Activated CD8-positive, alpha-beta T cell treated with anti-CD3 and anti-CD28 coated beads for 36 hours (primary cell): ENCODE measurements around the gene IL25. TPM values are rescaled to one million over a fixed set of nuclear protein-coding genes. Genes with fewer than 3 reads are reported as not detected.

Experiments used
- microRNA-seq: library from miRNA; unstranded; fragments of <30 nt; microRNA quantifications from one replicate; pipeline ENCODE4 v1.2.0, GENCODE V29; 2022; ENCODE audit warnings: borderline microRNAs expressed, borderline replicate concordance
- total RNA-seq, 2 experiments: library from RNA; stranded (reverse); gene quantifications; one replicate each; pipeline ENCODE4 v1.2.3, GENCODE V29; 2021

The IL25 gene
- total RNA-seq, 2 experiments from 2014 or later, result not detected

Small RNAs within 50 kb of the gene (microRNA-seq; reads per million reads assigned to microRNA genes)
- gene MIR208A (not detected), gene MIR208B (not detected)

Other genes with a start within 250 kb of the IL25 start
- gene SLC7A8, start 189.1 kb upstream of the IL25 start, total RNA-seq, result 1 to 10 TPM; 1.5 to 1.9 TPM
- gene RNF212B, start 134.9 kb upstream of the IL25 start, total RNA-seq, result not detected
- 10 to 100 TPM; 10.9 to 11.8 TPM for gene HOMEZ, start 86.7 kb upstream of the IL25 start, total RNA-seq
- gene PPP1R3E, start 70.0 kb upstream of the IL25 start, total RNA-seq, result 10 to 100 TPM; 43.9 to 47.9 TPM
- 1 to 10 TPM; 1.1 to 1.3 TPM for gene BCL2L2, start 66.0 kb upstream of the IL25 start, total RNA-seq
- gene PABPN1, start 51.4 kb upstream of the IL25 start, total RNA-seq, result 100 to 1,000 TPM; 258 to 260 TPM
- 1 to 10 TPM; 2.3 TPM for gene SLC22A17, start 19.9 kb upstream of the IL25 start, total RNA-seq
- gene EFS, start 7.6 kb upstream of the IL25 start, total RNA-seq, result not detected
- not detected for gene CMTM5, start 4.2 kb downstream of the IL25 start, total RNA-seq
- gene MYH6, start 35.5 kb downstream of the IL25 start, total RNA-seq, result not detected
- not detected for gene MYH7, start 62.9 kb downstream of the IL25 start, total RNA-seq
- gene NGDN, start 96.9 kb downstream of the IL25 start, total RNA-seq, result 10 to 100 TPM; 50.9 to 57.4 TPM
- gene ZFHX2, start 179.0 kb downstream of the IL25 start, total RNA-seq, result 1 to 10 TPM in 1 of 2 experiments, under 1 TPM in 1; 0.78 to 1.0 TPM
- gene THTPA, start 183.5 kb downstream of the IL25 start, total RNA-seq, result 1 to 10 TPM; 5.1 to 7.6 TPM
- gene AP1G2, start 195.0 kb downstream of the IL25 start, total RNA-seq, result 100 to 1,000 TPM; 146 to 155 TPM
- under 1 TPM; 0.25 to 0.51 TPM for gene JPH4, start 206.0 kb downstream of the IL25 start, total RNA-seq